LNCAP (cell line): ENCODE measurements around the gene FGF11.

Experiments
- TF ChIP-seq, protein P1 (sequence below): fragments of 450-650 bp; IDR thresholded peaks from 2 replicates; pipeline ENCODE4 v1.5.1; 2017; ENCODE audit warnings: mild to moderate bottlenecking

The FGF11 gene

DNA sequence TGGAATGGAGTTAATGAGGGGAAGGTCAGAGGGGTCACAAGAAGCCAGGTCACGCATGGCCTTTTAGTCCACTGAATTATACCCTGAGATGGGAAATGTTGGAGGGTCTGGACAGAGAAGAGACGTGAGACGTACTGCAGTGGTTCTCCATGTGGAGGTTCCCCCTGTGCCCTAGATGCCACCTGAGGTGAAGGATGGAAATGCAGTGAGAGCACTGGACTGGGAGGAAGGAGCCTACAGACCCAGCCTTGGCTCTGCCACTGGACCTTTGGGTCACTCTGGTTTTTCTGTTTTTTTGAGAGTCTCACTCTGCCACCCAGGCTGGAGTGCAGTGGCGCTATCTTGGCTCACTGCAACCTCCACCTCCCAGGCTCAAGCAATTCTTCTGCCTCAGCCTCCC, 43.2 kb upstream of the FGF11 start:
- TF ChIP-seq, protein P1, sequence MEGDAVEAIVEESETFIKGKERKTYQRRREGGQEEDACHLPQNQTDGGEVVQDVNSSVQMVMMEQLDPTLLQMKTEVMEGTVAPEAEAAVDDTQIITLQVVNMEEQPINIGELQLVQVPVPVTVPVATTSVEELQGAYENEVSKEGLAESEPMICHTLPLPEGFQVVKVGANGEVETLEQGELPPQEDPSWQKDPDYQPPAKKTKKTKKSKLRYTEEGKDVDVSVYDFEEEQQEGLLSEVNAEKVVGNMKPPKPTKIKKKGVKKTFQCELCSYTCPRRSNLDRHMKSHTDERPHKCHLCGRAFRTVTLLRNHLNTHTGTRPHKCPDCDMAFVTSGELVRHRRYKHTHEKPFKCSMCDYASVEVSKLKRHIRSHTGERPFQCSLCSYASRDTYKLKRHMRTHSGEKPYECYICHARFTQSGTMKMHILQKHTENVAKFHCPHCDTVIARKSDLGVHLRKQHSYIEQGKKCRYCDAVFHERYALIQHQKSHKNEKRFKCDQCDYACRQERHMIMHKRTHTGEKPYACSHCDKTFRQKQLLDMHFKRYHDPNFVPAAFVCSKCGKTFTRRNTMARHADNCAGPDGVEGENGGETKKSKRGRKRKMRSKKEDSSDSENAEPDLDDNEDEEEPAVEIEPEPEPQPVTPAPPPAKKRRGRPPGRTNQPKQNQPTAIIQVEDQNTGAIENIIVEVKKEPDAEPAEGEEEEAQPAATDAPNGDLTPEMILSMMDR, result no peak

DNA sequence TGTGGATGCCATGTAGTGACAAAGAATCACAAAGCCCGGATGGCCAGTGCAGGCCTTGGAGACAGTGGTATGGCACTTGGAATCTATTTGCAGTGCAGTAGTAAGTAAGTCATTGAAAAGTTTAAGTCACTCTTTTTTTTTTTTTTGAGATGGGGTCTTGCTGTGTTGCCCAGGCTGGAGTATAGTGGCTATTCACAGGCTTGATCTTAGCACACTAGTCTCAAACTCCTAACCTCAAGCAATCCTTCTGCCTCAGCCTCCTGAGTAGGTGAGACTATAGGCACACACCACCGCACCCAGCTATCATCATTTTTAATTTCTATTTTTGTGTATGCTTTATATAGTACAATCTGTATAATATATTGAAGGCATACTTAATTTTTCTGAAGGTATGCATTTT, 40.7 kb upstream of the FGF11 start:
- TF ChIP-seq, protein P1, result no peak

DNA sequence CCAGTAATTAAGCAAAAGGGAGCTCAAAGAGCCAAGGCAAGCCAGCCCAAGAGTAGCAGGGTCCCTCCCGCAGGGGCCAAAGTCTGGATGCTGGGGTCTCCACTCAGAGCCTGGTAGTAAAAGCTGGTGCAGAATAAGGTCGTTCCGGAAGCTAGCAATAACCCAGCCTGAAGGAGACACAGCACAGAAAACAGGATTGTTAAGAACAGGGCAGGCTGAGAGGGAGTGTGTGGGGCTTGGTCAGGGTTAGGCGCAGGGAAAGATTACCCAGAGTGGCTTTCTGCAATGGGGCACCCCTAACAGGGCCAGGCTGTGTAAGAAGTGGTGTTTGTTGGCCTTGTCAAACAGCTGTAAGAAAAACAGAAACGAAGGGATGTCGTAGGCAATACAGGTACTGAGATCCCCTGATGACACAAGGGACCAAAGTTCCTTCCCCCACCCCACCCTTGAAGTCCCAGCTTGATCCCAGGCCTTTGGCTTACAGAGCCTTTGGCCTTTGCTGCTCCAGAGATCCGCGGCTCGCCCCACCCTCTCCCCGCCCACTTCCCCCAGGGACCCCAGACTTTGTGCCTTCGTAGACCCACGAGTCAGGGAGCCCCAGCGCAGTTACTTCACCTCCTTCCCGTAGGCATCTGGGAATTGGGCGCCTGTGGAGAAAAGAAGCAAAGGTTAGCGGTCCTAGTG, 36.1 kb upstream of the FGF11 start:
- TF ChIP-seq, protein P1, result no peak

DNA sequence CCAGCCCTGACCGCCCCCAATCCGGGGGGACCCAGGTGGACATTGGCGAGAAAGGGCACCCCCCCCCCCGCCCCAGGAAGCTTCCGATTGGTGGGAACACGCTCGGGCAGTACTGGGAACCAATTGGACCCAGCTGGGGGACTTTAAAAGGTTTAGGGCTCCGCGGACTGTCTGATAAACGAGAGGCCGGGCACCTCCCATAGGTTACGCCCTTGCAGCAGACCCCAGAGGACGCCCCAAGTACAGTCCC, 35.7 kb upstream of the FGF11 start:
- TF ChIP-seq, protein P1, result no peak

DNA sequence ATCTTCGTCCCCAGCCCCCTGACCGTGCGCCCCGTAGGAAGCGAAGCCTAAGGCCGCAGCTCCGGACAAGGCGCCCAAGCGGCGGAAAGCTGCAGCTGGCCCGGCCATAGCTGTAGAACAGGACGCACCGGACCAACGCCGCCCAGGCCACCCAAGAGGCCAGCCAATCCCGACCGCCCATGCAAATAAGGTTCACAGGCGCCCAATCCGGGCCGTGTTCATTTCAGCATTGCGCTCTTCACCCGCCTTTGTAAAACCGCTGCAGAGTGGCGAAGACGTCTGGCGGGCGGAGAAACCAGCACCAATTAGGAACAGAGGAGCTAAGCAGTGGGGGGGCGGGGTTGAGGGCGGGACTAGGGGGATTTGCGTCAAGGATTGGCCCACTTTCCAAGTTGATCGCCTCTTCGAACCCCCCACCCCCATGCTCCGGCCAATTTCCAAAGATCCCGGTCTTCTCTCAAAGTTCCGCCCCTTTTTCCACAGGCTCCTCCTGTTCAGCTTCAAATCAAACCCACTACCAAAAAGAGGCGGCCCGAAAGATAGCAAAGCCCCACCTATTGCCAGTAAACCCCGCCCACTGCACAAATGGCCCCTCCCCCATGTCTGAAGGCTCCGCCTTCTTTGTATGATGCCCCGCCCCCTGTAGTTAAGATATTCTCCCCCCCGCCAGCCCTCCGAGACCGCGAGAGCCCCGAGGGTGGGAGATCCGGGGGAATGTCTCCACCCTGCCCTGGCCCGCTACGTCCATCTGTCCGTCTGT, 35.2 kb upstream of the FGF11 start, which contains the start of gene TMEM256:
TMEM256 (minus strand) TSS at position 121 of the 760 bp plus-strand sequence; CDS start at position 108, 13 bp downstream.
- TF ChIP-seq, protein P1, result no peak

DNA sequence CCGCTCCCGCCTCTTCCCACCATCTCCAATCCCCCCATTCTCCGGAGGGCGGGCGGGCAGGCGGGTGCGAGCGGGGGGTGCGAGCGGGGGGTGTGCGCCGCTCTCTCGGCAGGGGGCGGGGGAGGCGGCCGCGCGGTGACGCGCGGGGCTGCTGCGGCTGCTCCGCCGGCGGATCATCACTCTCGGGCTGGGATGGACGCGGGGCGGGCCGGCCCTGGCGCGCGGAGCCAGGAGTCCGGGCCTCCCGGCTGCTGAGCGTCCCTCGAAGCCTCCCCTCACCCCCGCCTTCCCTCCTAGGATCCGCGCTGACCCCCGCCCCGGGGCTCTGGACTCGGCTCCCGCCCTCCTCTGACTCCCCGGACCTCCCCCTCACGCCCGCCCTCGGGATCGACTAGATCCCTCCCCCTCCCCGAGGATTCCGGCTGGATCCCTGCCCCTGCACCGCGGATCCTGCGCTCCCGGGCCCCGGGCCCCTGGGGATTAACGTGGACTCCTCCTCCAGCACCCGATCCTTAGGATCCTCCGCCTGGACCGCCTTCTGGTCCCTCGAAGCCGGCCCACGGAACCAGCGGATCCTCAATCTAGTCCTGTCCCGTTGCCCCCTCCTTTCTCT, 34.5 kb upstream of the FGF11 start:
- TF ChIP-seq, protein P1, result no peak

DNA sequence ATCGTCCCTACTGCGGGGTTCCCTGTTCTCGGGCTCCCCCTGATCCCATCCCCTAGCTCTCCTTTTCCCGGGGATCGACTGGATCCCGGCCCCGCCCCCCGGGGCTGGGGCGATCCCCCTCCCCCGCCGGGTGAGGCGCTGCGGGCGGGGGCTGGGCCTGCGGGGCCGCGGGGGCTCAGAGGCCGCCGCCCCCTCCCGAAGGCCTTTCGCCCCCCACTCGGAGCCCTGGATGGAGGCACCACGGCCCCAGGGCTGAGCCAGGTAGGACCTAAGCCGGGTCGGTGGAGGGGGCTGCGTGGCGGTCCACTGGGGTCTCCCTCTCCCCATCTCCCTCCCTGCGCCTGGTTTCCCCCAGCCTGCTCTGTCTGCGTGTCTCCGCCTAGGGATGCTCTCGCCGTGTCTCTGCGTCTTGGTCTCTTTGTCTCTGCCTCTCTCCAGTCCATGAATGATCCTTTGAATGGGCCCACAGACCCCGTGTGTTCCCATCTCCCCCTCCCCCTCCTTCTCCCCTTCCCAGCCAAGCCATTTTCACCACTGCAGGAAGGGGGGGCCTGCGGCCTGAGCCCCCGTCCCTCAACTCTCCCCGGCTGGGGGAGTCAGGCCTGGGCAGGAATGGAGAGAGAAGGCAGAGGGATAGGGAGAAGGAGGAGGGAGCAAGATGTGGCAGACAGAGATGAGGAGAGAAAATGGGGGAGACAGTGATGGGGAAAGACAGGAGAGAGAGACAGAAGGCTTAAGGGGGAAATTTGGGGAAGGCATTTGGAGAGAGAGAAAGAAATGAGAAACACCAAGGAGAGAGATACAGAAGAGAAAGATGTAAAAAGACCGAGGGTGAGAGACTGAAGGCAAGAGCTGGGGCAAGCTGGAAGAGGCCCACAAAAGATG, 33.7 kb upstream of the FGF11 start:
- TF ChIP-seq, protein P1, result no peak
